WTC11 (cell line): ENCODE measurements around the gene SMAD3. TPM values are rescaled to one million over a fixed set of nuclear protein-coding genes. Genes with fewer than 3 reads are reported as not detected.

Source experiments
- ATAC-seq: fragments of 200-7000 bp; cut with Tn5 transposase; 2 replicates; pipeline ENCODE4 v1.10.0; 2021; ENCODE audit warnings: mild to moderate bottlenecking, moderate library complexity
- CTCF ChIA-PET: fragments of 300-600 bp; sonication (Branson Sonifier 250); formaldehyde crosslinking; loops from one replicate; lab custom pipeline; 2021; ENCODE audit warnings: antibody characterized with exemption; lab: Charles Lee
- POLR2A ChIA-PET: fragments of 350-600 bp; sonication (Branson Sonifier 250); formaldehyde crosslinking; loops from one replicate; lab custom pipeline; 2021; ENCODE audit warnings: antibody characterized with exemption; lab: Charles Lee
- DNase-seq: peaks from one replicate; pipeline ENCODE4 v3.0.0; 2021; ENCODE audit warnings: low spot score
- H3K27ac Mint-ChIP-seq: 2 replicates; pipeline ENCODE4 v1.8.0; 2021; ENCODE audit warnings: mixed read lengths
- H3K27me3 Mint-ChIP-seq: 2 replicates; pipeline ENCODE4 v1.8.0; 2021; ENCODE audit warnings: low read depth, mild to moderate bottlenecking, moderate library complexity, mixed read lengths
- H3K36me3 Mint-ChIP-seq: 2 replicates; pipeline ENCODE4 v1.8.0; 2021; ENCODE audit warnings: mixed read lengths
- H3K4me1 Mint-ChIP-seq: 2 replicates; pipeline ENCODE4 v1.8.0; 2022; ENCODE audit warnings: mixed read lengths
- H3K4me3 Mint-ChIP-seq: 2 replicates; pipeline ENCODE4 v1.8.0; 2021; ENCODE audit warnings: mild to moderate bottlenecking, moderate library complexity, mixed read lengths
- H3K9me3 Mint-ChIP-seq: 2 replicates; pipeline ENCODE4 v1.8.0; 2021; ENCODE audit warnings: mixed read lengths
- ARID4B ChIP-seq: sonication (generic); formaldehyde crosslinking; IDR thresholded peaks from 2 replicates; pipeline ENCODE4 v1.8.0; 2023; ENCODE audit warnings: missing genetic modification reagents, mild to moderate bottlenecking, borderline replicate concordance
- CDX4 ChIP-seq: fragments of 250-450 bp; sonication (Bioruptor Pico); IDR thresholded peaks from 2 replicates; pipeline ENCODE4 v1.9.0; 2021; ENCODE audit warnings: moderate library complexity, mild to moderate bottlenecking, inconsistent platforms, borderline replicate concordance
- CREM ChIP-seq: sonication (generic); formaldehyde crosslinking; IDR thresholded peaks from 2 replicates; pipeline ENCODE4 v1.8.1; 2022; ENCODE audit warnings: mild to moderate bottlenecking, missing genetic modification reagents, moderate library complexity
- EMX1 ChIP-seq: fragments of 250-450 bp; sonication (Bioruptor Pico); IDR thresholded peaks from 2 replicates; pipeline ENCODE4 v1.8.0; 2021; ENCODE audit warnings: mild to moderate bottlenecking
- FOXJ3 ChIP-seq: sonication (generic); formaldehyde crosslinking; IDR thresholded peaks from 2 replicates; pipeline ENCODE4 v1.9.0; 2021; ENCODE audit warnings: missing genetic modification reagents, mild to moderate bottlenecking, borderline replicate concordance
- FOXK1 ChIP-seq: sonication (generic); formaldehyde crosslinking; IDR thresholded peaks from 2 replicates; pipeline ENCODE4 v1.8.0; 2022; ENCODE audit warnings: mild to moderate bottlenecking, moderate library complexity, missing genetic modification reagents
- FOXP1 ChIP-seq: sonication (generic); formaldehyde crosslinking; IDR thresholded peaks from 2 replicates; pipeline ENCODE4 v1.8.0; 2022; ENCODE audit warnings: missing genetic modification reagents, mild to moderate bottlenecking, moderate library complexity, borderline replicate concordance
- MYBL2 ChIP-seq: sonication (generic); formaldehyde crosslinking; IDR thresholded peaks from 2 replicates; pipeline ENCODE4 v1.8.1; 2023; ENCODE audit warnings: mild to moderate bottlenecking, moderate library complexity, missing genetic modification reagents
- NFATC4 ChIP-seq: fragments of 250-450 bp; sonication (Bioruptor Pico); IDR thresholded peaks from 2 replicates; pipeline ENCODE4 v1.9.0; 2021; ENCODE audit warnings: mild to moderate bottlenecking
- NFE2L1 ChIP-seq: sonication (generic); formaldehyde crosslinking; IDR thresholded peaks from 2 replicates; pipeline ENCODE4 v1.8.1; 2023; ENCODE audit warnings: missing genetic modification reagents
- NFYB ChIP-seq: sonication (generic); formaldehyde crosslinking; conservative IDR thresholded peaks from 2 replicates; pipeline ENCODE4 v1.8.0; 2022; ENCODE audit warnings: low read depth, missing genetic modification reagents
- RELA ChIP-seq: sonication (generic); formaldehyde crosslinking; IDR thresholded peaks from 2 replicates; pipeline ENCODE4 v1.8.1; 2022; ENCODE audit warnings: missing genetic modification reagents, mild to moderate bottlenecking, borderline replicate concordance
- SMAD4 ChIP-seq: sonication (generic); formaldehyde crosslinking; IDR thresholded peaks from 2 replicates; pipeline ENCODE4 v1.8.0; 2022; ENCODE audit warnings: mild to moderate bottlenecking, missing genetic modification reagents
- ZMAT4 ChIP-seq: fragments of 250-450 bp; sonication (Bioruptor Pico); IDR thresholded peaks from 2 replicates; pipeline ENCODE4 v1.9.0; 2021; ENCODE audit warnings: mild to moderate bottlenecking
- ZNF121 ChIP-seq: sonication (generic); formaldehyde crosslinking; IDR thresholded peaks from 2 replicates; pipeline ENCODE4 v1.8.0; 2023; ENCODE audit warnings: missing genetic modification reagents
- ZNF219 ChIP-seq: sonication (generic); formaldehyde crosslinking; IDR thresholded peaks from 2 replicates; pipeline ENCODE4 v1.8.0; 2023; ENCODE audit warnings: missing genetic modification reagents, mild to moderate bottlenecking, borderline replicate concordance
- ZNF317 ChIP-seq: sonication (generic); formaldehyde crosslinking; IDR thresholded peaks from 2 replicates; pipeline ENCODE4 v1.8.1; 2023; ENCODE audit warnings: low read depth, mild to moderate bottlenecking, moderate library complexity, missing genetic modification reagents, borderline replicate concordance
- ZNF396 ChIP-seq: fragments of 250-450 bp; sonication (Bioruptor Pico); IDR thresholded peaks from 2 replicates; pipeline ENCODE4 v1.8.0; 2021; ENCODE audit warnings: mild to moderate bottlenecking, moderate library complexity, borderline replicate concordance
- total RNA-seq: library from RNA; stranded (reverse); gene quantifications from 3 replicates; pipeline ENCODE4 v1.2.3, GENCODE V29; 2021
- TF ChIP-seq, protein P1 (sequence below): sonication (generic); formaldehyde crosslinking; IDR thresholded peaks from 2 replicates; pipeline ENCODE4 v1.8.0; 2023; ENCODE audit warnings: missing genetic modification reagents
- TF ChIP-seq, protein P2 (sequence below): sonication (generic); formaldehyde crosslinking; IDR thresholded peaks from 2 replicates; pipeline ENCODE4 v1.8.1; 2022; ENCODE audit warnings: low read depth, missing genetic modification reagents, borderline replicate concordance
- TF ChIP-seq, protein P3 (sequence below): sonication (generic); formaldehyde crosslinking; IDR thresholded peaks from 2 replicates; pipeline ENCODE4 v1.8.0; 2022; ENCODE audit warnings: mild to moderate bottlenecking, missing genetic modification reagents

Gene SMAD3
- total RNA-seq, 1 experiment from 2014 or later, result 34.6 TPM

DNA sequence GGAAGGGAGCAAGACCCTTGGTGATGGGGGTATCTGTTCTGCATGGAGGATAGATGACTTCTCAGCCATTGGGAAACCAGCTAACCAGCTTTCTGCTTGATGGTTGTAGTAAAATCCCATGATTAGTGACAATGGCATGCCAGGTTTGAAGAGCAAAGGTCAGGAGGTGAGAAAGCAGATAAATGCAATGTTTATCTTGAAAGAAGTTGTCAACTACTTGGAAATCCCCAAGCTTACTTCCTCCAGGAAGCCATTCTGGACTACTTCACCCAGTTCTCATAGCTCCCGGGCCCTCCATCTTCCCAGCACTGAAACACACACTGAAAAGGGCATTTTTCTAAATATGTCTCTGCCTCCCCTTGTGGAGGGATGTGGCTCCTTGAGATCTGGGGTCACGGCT is 51.3 kb downstream of the SMAD3 start:
- H3K4me1 Mint-ChIP-seq, result peaks cover 37% of the 10 kb centered on the region

GRCh38 chr15:67117370-67117769 is 52.0 kb downstream of the SMAD3 start:
- H3K27ac Mint-ChIP-seq, result no peak overlapping the region
- peaks cover 39% of the 10 kb centered on the region for H3K4me1 Mint-ChIP-seq
- no peaks in the 10 kb centered on the region for H3K9me3 Mint-ChIP-seq
- H3K36me3 Mint-ChIP-seq, result peaks cover 3% of the 10 kb centered on the region
- no peaks in the 10 kb centered on the region for H3K27me3 Mint-ChIP-seq
- ATAC-seq (no peak), DNase-seq (no peak)
- H3K4me3 Mint-ChIP-seq, result no peak overlapping the region
- TF ChIP-seq NFATC4 (CRISPR knock-in tag), result no peak
- TF ChIP-seq, protein P1, sequence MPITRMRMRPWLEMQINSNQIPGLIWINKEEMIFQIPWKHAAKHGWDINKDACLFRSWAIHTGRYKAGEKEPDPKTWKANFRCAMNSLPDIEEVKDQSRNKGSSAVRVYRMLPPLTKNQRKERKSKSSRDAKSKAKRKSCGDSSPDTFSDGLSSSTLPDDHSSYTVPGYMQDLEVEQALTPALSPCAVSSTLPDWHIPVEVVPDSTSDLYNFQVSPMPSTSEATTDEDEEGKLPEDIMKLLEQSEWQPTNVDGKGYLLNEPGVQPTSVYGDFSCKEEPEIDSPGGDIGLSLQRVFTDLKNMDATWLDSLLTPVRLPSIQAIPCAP (CRISPR knock-in tag), result no peak
- no peak for TF ChIP-seq CDX4 (CRISPR knock-in tag)
- TF ChIP-seq EMX1 (CRISPR knock-in tag), result no peak
- TF ChIP-seq, protein P2, sequence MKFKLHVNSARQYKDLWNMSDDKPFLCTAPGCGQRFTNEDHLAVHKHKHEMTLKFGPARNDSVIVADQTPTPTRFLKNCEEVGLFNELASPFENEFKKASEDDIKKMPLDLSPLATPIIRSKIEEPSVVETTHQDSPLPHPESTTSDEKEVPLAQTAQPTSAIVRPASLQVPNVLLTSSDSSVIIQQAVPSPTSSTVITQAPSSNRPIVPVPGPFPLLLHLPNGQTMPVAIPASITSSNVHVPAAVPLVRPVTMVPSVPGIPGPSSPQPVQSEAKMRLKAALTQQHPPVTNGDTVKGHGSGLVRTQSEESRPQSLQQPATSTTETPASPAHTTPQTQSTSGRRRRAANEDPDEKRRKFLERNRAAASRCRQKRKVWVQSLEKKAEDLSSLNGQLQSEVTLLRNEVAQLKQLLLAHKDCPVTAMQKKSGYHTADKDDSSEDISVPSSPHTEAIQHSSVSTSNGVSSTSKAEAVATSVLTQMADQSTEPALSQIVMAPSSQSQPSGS, result no peak
- TF ChIP-seq ZNF219, result no peak
- TF ChIP-seq RELA, result no peak
- no peak for TF ChIP-seq NFYB (CRISPR knock-in tag)
- no peak for TF ChIP-seq SMAD4 (CRISPR knock-in tag)
- no peak for TF ChIP-seq FOXJ3 (CRISPR knock-in tag)
- TF ChIP-seq CREM, result no peak
- TF ChIP-seq MYBL2 (CRISPR knock-in tag), result no peak
- TF ChIP-seq FOXK1 (CRISPR knock-in tag), result no peak
- CTCF ChIA-PET, result no interaction called here
- POLR2A ChIA-PET, result no interaction called here

More for the DNA sequence above, 51.3 kb downstream of the SMAD3 start:
- ChIA-PET CTCF (no interaction called here), POLR2A (no interaction called here)
- TF ChIP-seq ZNF121 (no peak), CDX4 (CRISPR knock-in tag) (no peak), NFATC4 (CRISPR knock-in tag) (no peak), NFE2L1 (CRISPR knock-in tag) (no peak), SMAD4 (CRISPR knock-in tag) (no peak), FOXJ3 (CRISPR knock-in tag) (no peak), RELA (no peak), EMX1 (CRISPR knock-in tag) (no peak), ZNF396 (CRISPR knock-in tag) (no peak)
- TF ChIP-seq, protein P3, sequence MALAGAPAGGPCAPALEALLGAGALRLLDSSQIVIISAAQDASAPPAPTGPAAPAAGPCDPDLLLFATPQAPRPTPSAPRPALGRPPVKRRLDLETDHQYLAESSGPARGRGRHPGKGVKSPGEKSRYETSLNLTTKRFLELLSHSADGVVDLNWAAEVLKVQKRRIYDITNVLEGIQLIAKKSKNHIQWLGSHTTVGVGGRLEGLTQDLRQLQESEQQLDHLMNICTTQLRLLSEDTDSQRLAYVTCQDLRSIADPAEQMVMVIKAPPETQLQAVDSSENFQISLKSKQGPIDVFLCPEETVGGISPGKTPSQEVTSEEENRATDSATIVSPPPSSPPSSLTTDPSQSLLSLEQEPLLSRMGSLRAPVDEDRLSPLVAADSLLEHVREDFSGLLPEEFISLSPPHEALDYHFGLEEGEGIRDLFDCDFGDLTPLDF (CRISPR knock-in tag), result no peak
- DNase-seq, result no peak
- Mint-ChIP-seq H3K36me3 (peaks cover 5% of the 10 kb centered on the region), H3K27me3 (no peaks in the 10 kb centered on the region), H3K27ac (peak overlapping the region; percentile 66; the same call in 1 of the 2 replicates), H3K4me3 (no peak overlapping the region), H3K9me3 (peaks cover under 1% of the 10 kb centered on the region)
- no peak for ATAC-seq

GRCh38 chr15:67118808-67119207 is 53.4 kb downstream of the SMAD3 start:
- peak overlapping the region; percentile 6; the same call in 1 of the 2 replicates for H3K27ac Mint-ChIP-seq
- peaks cover 36% of the 10 kb centered on the region for H3K4me1 Mint-ChIP-seq
- H3K36me3 Mint-ChIP-seq, result no peaks in the 10 kb centered on the region
- no peak for DNase-seq
- H3K9me3 Mint-ChIP-seq, result no peaks in the 10 kb centered on the region
- H3K4me3 Mint-ChIP-seq, result no peak overlapping the region
- POLR2A ChIA-PET, result interaction anchor here (1.0 kb wide), 1 partner anchor 28 kb away, joined by 3 read pairs; no protein-coding TSS in a partner anchor
- ATAC-seq, result no peak
- CTCF ChIA-PET, result interaction anchor here (2.4 kb wide), 1 partner anchor 173 kb away, joined by 8 read pairs; no protein-coding TSS in a partner anchor
- no peaks in the 10 kb centered on the region for H3K27me3 Mint-ChIP-seq
- TF ChIP-seq NFATC4 (CRISPR knock-in tag), result no peak
- no peak for TF ChIP-seq CDX4 (CRISPR knock-in tag)
- no peak for TF ChIP-seq FOXP1 (CRISPR knock-in tag)
- TF ChIP-seq ARID4B (CRISPR knock-in tag), result no peak
- no peak for TF ChIP-seq ZNF317 (CRISPR knock-in tag)
- TF ChIP-seq ZMAT4 (CRISPR knock-in tag), result no peak
